Measurements from ENCODE around the gene KLHL18.

DNA sequence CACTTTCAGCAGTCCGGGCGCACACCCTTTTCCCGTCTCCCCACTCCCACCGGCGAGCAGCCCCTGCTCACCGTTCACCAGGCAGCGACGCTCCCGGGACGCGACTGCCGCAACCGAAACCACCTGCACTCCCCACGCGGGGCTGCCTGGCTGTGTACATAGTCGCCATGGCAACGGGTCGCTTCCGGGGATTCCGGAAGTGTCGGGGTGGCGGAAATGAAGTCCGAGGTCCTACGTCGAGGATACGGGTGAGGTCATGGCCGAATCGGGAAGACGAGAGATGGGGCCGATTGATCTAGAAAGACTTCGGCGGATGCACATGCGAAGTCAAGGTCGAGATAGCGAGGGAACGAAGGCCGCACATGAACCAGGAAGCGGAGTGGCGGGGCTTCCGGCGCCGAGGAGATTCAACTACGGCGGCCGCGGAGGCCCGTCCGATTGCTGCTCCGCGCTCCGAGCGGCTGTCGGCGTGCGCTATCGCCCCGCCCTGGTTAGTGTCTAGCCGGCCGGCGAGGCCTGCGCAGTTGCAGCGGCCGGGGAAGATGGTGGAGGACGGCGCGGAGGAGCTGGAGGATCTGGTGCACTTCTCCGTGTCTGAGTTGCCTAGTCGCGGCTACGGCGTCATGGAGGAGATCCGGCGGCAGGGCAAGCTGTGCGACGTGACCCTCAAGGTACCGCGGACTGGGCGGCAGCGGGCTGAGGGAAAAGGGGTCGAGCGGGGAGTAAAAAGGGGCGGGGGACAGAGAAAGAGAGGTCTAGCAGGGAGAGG, at the start of gene KLHL18, which contains the start of gene KIF9:
- TF ChIP-seq POLR2AphosphoS5 (IDR thresholded peaks at IDR 0.05; ENCODE audit: borderline replicate concordance, low read depth, low read length) (peak; percentile 78), FOXP2 (optimal IDR thresholded peaks at IDR 0.05; ENCODE audit: control extremely low read depth, extremely low read length, insufficient read depth) (no peak), EZH2 (IDR thresholded peaks at IDR 0.05) (no peak)
